Measurements from ENCODE around the gene ULK4.

DNA sequence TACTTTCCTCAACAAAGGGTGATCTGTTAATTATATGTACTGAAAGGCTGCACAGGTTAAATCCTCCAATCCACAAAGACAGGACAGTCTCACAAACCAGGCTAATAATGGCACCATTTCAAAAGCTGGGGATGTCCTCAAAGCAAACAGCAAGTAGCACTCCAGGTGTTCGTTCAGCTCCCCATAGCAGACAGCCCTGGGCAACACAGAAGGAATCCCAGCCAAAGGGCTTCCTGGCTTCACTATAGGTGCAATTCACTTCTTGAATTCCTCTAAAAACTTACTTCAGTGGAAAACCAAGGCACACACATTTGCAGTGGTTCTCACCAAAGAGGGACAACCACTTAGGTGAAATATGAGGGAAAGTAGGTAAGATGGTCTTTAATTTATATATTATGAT lies 595.9 kb downstream of the ULK4 start:
- TF ChIP-seq, protein P1, sequence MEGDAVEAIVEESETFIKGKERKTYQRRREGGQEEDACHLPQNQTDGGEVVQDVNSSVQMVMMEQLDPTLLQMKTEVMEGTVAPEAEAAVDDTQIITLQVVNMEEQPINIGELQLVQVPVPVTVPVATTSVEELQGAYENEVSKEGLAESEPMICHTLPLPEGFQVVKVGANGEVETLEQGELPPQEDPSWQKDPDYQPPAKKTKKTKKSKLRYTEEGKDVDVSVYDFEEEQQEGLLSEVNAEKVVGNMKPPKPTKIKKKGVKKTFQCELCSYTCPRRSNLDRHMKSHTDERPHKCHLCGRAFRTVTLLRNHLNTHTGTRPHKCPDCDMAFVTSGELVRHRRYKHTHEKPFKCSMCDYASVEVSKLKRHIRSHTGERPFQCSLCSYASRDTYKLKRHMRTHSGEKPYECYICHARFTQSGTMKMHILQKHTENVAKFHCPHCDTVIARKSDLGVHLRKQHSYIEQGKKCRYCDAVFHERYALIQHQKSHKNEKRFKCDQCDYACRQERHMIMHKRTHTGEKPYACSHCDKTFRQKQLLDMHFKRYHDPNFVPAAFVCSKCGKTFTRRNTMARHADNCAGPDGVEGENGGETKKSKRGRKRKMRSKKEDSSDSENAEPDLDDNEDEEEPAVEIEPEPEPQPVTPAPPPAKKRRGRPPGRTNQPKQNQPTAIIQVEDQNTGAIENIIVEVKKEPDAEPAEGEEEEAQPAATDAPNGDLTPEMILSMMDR (IDR thresholded peaks at IDR 0.05; ENCODE audit: insufficient read depth, low read length), result no peak
- TF ChIP-seq POLR2AphosphoS5 (IDR thresholded peaks at IDR 0.05; ENCODE audit: low read depth), result no peak
- TF ChIP-seq, protein P2, sequence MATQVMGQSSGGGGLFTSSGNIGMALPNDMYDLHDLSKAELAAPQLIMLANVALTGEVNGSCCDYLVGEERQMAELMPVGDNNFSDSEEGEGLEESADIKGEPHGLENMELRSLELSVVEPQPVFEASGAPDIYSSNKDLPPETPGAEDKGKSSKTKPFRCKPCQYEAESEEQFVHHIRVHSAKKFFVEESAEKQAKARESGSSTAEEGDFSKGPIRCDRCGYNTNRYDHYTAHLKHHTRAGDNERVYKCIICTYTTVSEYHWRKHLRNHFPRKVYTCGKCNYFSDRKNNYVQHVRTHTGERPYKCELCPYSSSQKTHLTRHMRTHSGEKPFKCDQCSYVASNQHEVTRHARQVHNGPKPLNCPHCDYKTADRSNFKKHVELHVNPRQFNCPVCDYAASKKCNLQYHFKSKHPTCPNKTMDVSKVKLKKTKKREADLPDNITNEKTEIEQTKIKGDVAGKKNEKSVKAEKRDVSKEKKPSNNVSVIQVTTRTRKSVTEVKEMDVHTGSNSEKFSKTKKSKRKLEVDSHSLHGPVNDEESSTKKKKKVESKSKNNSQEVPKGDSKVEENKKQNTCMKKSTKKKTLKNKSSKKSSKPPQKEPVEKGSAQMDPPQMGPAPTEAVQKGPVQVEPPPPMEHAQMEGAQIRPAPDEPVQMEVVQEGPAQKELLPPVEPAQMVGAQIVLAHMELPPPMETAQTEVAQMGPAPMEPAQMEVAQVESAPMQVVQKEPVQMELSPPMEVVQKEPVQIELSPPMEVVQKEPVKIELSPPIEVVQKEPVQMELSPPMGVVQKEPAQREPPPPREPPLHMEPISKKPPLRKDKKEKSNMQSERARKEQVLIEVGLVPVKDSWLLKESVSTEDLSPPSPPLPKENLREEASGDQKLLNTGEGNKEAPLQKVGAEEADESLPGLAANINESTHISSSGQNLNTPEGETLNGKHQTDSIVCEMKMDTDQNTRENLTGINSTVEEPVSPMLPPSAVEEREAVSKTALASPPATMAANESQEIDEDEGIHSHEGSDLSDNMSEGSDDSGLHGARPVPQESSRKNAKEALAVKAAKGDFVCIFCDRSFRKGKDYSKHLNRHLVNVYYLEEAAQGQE (IDR thresholded peaks at IDR 0.05; ENCODE audit: insufficient replicate concordance, low read depth), result no peak
- no peak for TF ChIP-seq GABPA (IDR thresholded peaks at IDR 0.05; ENCODE audit: low read depth)
- TF ChIP-seq SPI1 (IDR thresholded peaks at IDR 0.05; ENCODE audit: borderline replicate concordance, low read depth), result no peak
